COLO668 (cell line): Measurements from ENCODE around the gene ZNF285.
"Not testable (repeated sequence)": the region's sequence is repeated elsewhere in the genome, so short reads cannot be mapped to it uniquely, and the experiment has no call there.

ENCODE experiments used
- DNase-seq: peaks from one replicate; lab custom pipeline; 2025; ENCODE audit not compliant: unreplicated experiment; lab: John Stamatoyannopoulos, UW

ZNF285 gene

DNA sequence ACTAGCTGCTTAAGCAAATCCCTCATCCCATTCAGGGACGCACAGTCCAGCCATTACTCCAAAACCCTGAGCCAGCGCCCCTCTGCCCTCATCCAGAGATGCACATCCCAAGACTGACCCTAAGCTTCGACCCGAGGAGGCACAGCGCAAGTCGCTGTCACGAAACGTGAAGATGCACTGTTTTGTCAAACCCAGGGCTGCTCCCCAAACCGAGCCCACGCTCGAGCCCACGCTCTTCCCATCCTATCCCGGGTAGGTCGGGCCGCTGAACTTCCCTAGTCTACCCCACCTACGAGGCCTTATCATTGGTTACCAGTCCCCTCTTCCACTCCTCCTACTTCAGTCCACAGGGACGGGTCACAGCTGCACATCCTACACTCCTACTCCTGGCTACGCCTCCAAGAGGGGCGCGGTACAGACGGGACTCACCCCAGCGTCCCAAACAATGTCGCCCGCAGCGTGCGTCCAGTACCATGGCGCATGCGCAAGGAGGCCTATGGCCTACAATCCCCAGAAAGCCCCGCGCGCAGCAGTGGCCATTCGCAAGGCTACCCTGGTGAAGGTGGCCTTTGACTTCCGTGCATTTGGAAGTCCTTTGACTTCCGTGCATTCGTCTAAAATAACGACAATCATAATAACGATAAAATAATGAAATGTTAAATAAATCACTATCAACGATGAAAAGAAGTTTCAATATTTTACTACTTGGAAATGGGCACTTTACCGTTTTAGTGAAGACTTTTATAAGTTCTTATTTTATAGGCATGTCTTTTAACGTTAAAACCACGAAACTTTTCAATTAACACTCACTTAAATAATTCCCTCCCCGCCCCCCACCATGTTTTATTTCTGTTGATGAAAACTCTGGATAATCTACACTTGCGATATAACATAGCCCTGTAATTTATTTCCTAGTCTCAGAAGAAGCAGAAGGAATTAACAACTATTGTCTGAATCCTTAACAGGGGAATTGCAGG is at the start of gene ZNF285:
ZNF285 (minus strand) TSS at position 470 of the 977 bp plus-strand sequence. CDS start 4,395 bp downstream, outside the sequence.
- no peak for DNase-seq

DNA sequence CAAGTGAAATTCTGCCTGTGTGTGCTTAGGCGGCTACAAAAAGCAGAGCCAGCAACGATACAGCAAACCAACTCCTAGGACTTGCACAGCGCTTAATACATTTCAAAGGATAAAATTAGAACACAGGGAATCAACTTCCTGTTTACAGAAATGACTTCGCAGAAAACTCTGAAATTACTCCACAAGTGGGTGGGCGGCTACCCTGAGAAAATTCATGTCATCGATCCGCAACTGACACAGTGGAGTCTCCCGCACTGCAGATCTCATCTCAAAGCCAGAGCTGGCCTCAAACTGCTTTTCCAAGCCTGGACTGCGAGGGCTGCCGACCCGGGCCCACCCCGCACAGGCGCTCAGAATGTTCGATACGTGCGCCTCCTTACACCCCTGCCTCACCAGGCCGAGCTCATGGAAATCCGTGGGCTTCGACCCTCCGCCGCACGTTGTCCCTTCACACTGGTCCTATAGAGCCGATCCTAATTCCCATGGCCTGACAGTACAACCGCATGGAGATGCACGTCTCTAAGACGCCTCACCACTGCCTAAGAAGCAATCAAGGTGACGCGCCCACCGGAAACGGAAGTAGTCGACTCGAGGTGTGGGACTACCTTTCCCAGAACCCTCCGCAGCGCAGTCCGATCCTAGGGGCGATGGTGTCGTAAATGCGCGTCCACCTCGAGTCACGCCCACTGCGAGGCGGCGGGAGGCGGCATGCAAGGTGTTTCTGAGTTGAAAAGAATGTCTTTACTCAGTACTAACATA is 46.7 kb upstream of the ZNF285 start, which contains the start of gene ZNF229:
ZNF229 (minus strand) TSS at position 557 of the 759 bp plus-strand sequence. CDS start 5,625 bp downstream, outside the sequence.
- DNase-seq, result peak; percentile 90

- no peak for DNase-seq
Measured at GRCh38 chr19:44438441-44438840, 37.0 kb upstream of the ZNF285 start.

- DNase-seq, result no peak
Measured at GRCh38 chr19:44435441-44435840, 34.0 kb upstream of the ZNF285 start.

DNA sequence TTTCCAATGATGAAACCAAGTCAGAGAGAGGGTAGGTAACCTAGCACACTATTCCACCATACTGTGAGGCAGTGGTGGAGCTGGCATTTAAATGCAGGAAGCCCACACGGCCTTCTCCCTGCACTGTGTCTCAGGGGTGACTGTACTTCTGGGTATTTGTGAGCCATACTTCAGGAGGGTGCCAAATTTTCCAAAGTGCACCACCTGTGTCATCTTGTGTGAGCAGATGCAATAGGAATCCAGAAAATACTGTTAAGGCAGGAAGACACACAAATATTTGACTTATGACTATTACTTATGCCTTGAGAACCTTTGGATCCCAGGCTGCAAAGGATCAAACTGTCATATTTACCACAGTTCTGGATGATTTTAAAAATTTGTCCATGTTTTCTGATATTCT is 29.5 kb upstream of the ZNF285 start:
- no peak for DNase-seq

DNA sequence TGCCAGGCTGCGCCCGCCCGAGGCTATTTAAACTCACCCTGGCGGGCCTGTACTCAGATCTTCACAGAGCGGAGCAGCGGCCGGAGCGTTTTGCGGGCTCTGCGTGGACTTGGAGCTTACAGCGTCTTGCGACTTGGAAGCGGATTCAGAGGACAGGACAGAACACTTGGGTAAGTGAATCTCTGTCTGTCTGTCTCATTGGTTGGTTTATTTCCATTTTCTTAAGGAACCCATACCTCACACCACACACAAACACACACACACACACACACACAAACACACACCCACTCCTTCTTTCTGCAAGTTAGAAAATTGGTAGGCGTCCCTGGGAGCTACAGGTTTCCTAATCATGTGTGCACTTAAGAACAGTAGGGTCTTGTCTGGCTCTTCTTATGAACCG is 14.1 kb upstream of the ZNF285 start:
- DNase-seq, result not testable (repeated sequence)

GRCh38 chr19:44389268-44389667 is 12.1 kb downstream of the ZNF285 start:
- DNase-seq, result not testable (repeated sequence)

- no peak for DNase-seq
Measured at GRCh38 chr19:44374789-44375188, 26.6 kb downstream of the ZNF285 start.

DNA sequence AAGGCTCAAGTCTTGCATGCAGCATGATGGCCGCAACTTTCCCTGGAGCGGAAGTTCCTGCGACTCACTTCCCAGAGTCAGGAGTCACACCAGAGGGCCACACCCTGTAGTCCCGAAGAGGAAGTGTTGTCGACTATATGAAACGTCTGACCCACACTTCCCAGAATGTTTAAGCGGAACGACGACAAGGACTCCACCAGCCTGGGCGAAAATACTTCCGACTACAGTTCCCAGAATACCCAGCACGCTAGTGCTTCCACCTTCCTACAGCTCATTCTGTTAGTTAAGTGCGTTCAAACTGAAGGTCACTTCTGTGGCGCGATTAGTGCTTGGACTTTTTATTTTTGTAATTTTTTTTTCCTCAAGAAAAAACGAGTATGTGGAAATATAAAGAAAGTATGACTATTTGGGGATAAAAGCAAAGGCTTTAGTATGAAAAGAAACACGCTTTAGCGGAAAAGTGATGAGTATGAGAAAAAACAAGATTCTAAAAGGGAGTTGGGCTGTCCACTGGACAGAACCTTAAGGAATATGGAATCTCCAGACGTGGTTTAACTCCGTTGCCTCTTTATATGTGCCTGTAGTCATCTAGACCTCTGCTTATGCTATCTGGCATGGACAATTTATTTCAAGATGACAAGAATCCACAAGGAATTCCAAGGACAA is 29.5 kb downstream of the ZNF285 start:
- no peak for DNase-seq

DNA sequence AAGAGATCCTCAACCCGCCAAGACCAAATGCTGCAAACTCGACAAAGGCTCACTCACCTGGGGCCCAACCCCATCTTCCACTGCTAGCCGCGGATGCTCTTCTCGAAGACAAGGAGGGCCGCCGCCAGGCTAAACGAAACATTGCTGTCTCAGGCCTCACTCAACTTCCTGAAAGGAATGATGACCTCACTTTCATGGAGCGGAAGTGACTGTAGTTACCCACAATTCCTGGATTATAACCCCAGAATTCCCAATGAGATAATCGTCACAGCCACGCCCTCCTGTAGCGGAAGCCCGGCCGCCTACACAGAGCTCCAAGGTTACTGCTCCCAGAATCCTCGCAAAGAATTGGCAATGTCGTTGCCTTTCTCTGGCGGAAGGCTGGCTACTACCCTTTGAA is 34.4 kb downstream of the ZNF285 start:
- DNase-seq, result no peak

DNA sequence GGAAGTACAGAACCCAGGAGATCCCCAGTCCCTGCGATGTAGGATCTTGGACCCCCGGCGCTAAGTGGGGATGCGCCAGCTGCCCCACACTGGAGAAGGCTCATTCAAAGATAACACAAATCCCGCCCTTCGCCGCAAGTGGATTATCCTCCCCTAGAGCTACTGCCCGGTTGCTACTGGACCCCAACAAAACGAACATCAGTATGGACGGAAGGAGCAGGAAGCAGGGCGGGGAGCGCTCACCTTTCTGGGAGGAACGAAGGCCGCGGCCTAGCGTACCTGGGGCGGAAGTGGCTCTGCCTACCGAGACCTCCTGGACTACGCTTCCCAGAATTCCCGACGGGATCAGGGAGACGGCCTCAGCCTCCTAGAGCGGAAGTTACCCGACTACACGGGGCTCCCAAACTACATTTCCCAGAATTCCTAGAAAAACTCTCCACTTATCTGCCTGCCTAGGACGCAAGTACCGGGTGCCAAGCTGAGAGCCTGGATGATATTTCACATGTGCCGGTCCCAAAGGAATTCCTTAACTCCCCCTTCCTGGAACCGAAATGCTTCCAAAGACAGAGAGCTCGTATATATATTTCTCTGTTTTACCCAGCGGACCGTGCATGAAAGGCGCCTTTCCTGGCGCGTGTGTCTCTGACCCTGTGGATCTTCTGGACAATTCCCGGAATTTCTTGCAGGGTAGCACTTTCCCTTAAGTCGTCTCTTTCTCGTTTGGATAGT is 44.9 kb downstream of the ZNF285 start, which contains the start of gene ZNF112:
ZNF112 (minus strand) TSS at position 298 of the 729 bp plus-strand sequence. CDS start 16,141 bp downstream, outside the sequence.
- DNase-seq, result peak; percentile 92

DNA sequence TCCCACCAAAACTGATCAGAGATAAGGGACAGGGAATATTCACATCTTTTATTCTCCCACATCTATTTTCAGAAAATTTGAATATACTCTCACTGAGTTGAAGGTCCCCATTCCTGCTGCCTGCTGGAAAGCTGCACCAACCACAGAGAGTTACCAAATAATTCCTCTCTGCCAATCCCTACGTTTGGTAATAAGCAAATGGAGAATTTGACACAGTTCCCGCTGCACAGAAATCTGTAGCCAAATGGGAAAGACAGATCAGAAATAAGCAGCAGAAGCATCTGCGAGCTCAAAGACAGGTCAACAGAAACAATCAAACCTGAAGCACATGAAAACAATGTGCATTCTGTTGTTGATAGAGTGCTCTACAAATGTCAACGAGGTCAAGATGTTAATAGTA is 54.9 kb downstream of the ZNF285 start:
- no peak for DNase-seq

DNA sequence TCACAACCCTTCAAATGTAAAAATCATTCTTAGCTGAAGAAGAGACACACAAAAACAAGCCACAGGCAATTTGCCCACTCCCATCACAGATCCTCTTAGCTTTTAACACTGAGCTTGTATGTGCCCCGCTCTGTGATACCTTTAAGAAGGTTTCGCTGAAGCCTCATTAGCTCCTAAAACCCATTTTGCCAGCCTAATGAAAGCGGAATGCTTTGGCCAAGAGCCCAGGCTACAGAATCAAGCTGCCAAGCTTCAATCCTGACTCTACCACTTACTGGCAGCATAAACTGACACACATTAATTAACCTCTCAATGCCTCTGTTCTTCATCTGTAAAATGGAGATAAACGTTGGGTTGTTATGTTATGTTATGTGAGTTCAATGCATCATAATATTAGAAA is 55.4 kb downstream of the ZNF285 start:
- DNase-seq, result no peak

DNA sequence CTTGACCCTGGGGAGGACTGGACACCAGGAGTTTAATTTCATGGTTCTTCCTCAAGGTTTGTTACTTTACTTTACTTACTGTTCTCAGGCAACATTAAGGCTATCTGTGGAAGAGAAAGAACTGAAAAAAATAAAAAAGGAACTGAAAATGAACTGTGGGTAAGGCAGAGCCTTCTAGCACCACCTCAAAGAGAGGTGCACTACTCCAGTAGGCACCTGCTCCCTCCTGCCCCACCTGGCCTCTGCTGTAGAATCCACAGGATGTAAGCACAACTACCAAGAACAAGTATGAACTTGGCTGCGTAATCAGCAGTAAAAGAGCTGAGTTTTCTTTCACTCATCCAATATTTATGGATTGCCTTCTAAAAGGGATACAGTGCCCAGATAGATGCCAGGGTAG is 57.2 kb downstream of the ZNF285 start:
- DNase-seq, result no peak

DNA sequence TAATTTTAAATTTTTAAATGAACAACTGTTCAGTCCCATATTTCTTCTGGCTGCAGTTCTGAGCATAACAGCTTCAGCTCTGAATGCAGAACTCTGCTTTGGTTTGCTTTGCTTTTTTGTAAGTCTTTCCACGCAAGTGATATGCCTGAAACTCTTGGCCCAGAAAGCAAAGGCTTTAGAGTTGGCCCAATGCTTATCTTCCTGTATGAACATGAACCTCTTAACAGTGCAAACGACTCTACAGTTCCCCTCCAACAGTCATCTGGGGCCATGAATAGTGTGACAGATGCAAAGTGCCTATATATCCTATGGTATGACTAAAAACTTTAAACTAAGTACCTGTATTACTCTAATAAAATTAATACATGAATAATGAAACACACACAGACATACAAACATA is 59.6 kb downstream of the ZNF285 start:
- DNase-seq, result no peak

- DNase-seq, result not testable (repeated sequence)
Measured at GRCh38 chr19:44334639-44335038, 66.8 kb downstream of the ZNF285 start.
